Uterus (tissue), 4 donors: ENCODE results near the gene FAN1. TPM values are rescaled to one million over a fixed set of nuclear protein-coding genes. Genes with fewer than 3 reads are reported as not detected.

ENCODE experiments used
- DNase-seq, 2 donors: peaks; one replicate each; pipeline ENCODE4 v3.0.0-alpha.2; 2019 to 2020
- H3K27ac ChIP-seq, 2 donors: fragments of 200-600 bp; sonication (generic); 1 replicate in 1 of 2; 2 replicates in 1 of 2; pipeline ENCODE4 v1.5.1; 2016 to 2018
- H3K27me3 ChIP-seq, 2 donors: fragments of 200-600 bp; sonication (generic); one replicate each; pipeline ENCODE4 v1.5.1; 2018 to 2019; ENCODE audit warnings: control low read depth in 1 of 2
- H3K36me3 ChIP-seq, 2 donors: fragments of 200-600 bp; sonication (generic); one replicate each; pipeline ENCODE4 v1.5.1; 2019; ENCODE audit warnings: control low read depth in 1 of 2
- H3K4me1 ChIP-seq, 2 donors: fragments of 200-600 bp; sonication (generic); one replicate each; pipeline ENCODE4 v1.5.1; 2018 to 2019; ENCODE audit warnings: control low read depth in 1 of 2
- H3K4me3 ChIP-seq, 2 donors: fragments of 200-600 bp; sonication (generic); 1 replicate in 1 of 2; 2 replicates in 1 of 2; pipeline ENCODE4 v1.5.1; 2018 to 2019; ENCODE audit warnings: mild to moderate bottlenecking in 1 of 2
- H3K9me3 ChIP-seq, 2 donors: fragments of 200-600 bp; sonication (generic); one replicate each; pipeline ENCODE4 v1.5.1; 2019; ENCODE audit warnings: control low read depth in 1 of 2
- CTCF ChIP-seq, 4 experiments: fragments of 200-600 bp in 2 of 4; fragments of 450-650 bp in 2 of 4; sonication (generic) in 2 of 4; IDR thresholded peaks; one replicate each; pipeline ENCODE4 v1.5.1; 2016 to 2019; ENCODE audit warnings: antibody characterized with exemption in 4 of 4, mild to moderate bottlenecking in 2 of 4, moderate library complexity in 1 of 4
- POLR2A ChIP-seq, 2 donors: fragments of 450-650 bp; IDR thresholded peaks; one replicate each; pipeline ENCODE4 v1.6.1; 2016; ENCODE audit warnings: antibody characterized with exemption in 2 of 2, mild to moderate bottlenecking in 1 of 2, moderate library complexity in 1 of 2
- intact Hi-C: fragments of 100-400 bp; cut with DNase I; formaldehyde crosslinking; loops from one replicate; pipeline ENCODE4 v1.15.1; 2023; ENCODE audit warnings: low total_unique reads
- total RNA-seq, 4 donors: library from RNA; depleted of rRNA in 3 of 4; stranded (reverse); fragments of >200 nt in 3 of 4; gene quantifications; one replicate each; pipeline versions ENCODE4 v1.1.0 to v1.2.4, GENCODE V29; 2014 to 2023
- donor health status: DM: yes; HTN: yes; CAD: no.

Gene FAN1
- total RNA-seq, 4 donors from 2014 or later, result 9.4 to 38.3 (median 19.2) TPM

GRCh38 chr15:30939161-30939560 lies 35.4 kb downstream of the FAN1 start:
- TF ChIP-seq POLR2A (IDR thresholded peaks at IDR 0.05) (no peak), CTCF (IDR thresholded peaks at IDR 0.05) (no peak)
- Histone ChIP-seq H3K9me3 (no peaks in the 10 kb centered on the region), H3K27me3 (no peaks in the 10 kb centered on the region), H3K4me3 (no peak overlapping the region), H3K4me1 (no peaks in the 10 kb centered on the region), H3K27ac (no peak overlapping the region), H3K36me3 (no peaks in the 10 kb centered on the region)
- DNase-seq, result no peak
- intact Hi-C loops, result no loop called here

GRCh38 chr15:30940359-30940758 lies 36.6 kb downstream of the FAN1 start:
- no peak for DNase-seq
- H3K4me1 ChIP-seq, result no peaks in the 10 kb centered on the region
- no peak overlapping the region for H3K27ac ChIP-seq
- intact Hi-C loops, result no loop called here
- H3K36me3 ChIP-seq, result no peaks in the 10 kb centered on the region
- no peak overlapping the region for H3K4me3 ChIP-seq
- TF ChIP-seq POLR2A (IDR thresholded peaks at IDR 0.05) (no peak), CTCF (IDR thresholded peaks at IDR 0.05) (no peak)
- H3K27me3 ChIP-seq, result no peaks in the 10 kb centered on the region
- no peaks in the 10 kb centered on the region for H3K9me3 ChIP-seq

- Histone ChIP-seq H3K36me3 (no peaks in the 10 kb centered on the region), H3K27me3 (no peaks in the 10 kb centered on the region)
- intact Hi-C loops, result no loop called here
These were observed 37.8 kb downstream of the FAN1 start for GRCh38 chr15:30941520-30941919.

GRCh38 chr15:30943654-30944335 lies 40.1 kb downstream of the FAN1 start:
- Histone ChIP-seq H3K9me3 (no peaks in the 10 kb centered on the region), H3K27ac (no peak overlapping the region), H3K27me3 (no peaks in the 10 kb centered on the region), H3K4me3 (no peak overlapping the region), H3K36me3 (no peaks in the 10 kb centered on the region), H3K4me1 (no peaks in the 10 kb centered on the region)
- no peak for DNase-seq
- intact Hi-C loops, result no loop called here
- no peak for TF ChIP-seq CTCF (IDR thresholded peaks at IDR 0.05)
- TF ChIP-seq POLR2A (IDR thresholded peaks at IDR 0.05), result no peak

More at GRCh38 chr15:30941520-30941919, 37.8 kb downstream of the FAN1 start:
- no peak overlapping the region for H3K27ac ChIP-seq
- no peak overlapping the region for H3K4me3 ChIP-seq
- H3K9me3 ChIP-seq, result no peaks in the 10 kb centered on the region
- TF ChIP-seq POLR2A (IDR thresholded peaks at IDR 0.05) (no peak), CTCF (IDR thresholded peaks at IDR 0.05) (no peak)
- DNase-seq, result no peak
- no peaks in the 10 kb centered on the region for H3K4me1 ChIP-seq

- TF ChIP-seq CTCF (IDR thresholded peaks at IDR 0.05), result no peak
- TF ChIP-seq POLR2A (IDR thresholded peaks at IDR 0.05), result no peak
- Histone ChIP-seq H3K27me3 (no peaks in the 10 kb centered on the region), H3K27ac (no peak overlapping the region), H3K9me3 (peaks cover 0 to 4% of the 10 kb centered on the region in 2 donors), H3K4me1 (no peaks in the 10 kb centered on the region), H3K4me3 (no peak overlapping the region), H3K36me3 (peaks cover 0 to 2% of the 10 kb centered on the region in 2 donors)
- intact Hi-C loops, result no loop called here
- DNase-seq, result no peak
These were observed 49.5 kb downstream of the FAN1 start for GRCh38 chr15:30953183-30953582.
